Ovary (tissue), 3 donors: ENCODE results near the gene DENND4C.

Experiments used
- CTCF ChIP-seq, 3 donors: fragments of 450-650 bp in 2 of 3; fragments of 200-600 bp in 1 of 3; IDR thresholded peaks; one replicate each; pipeline versions ENCODE4 v1.5.1 to v1.8.0; 2016 to 2022; ENCODE audit warnings: antibody characterized with exemption in 3 of 3, mild to moderate bottlenecking in 1 of 3
- POLR2A ChIP-seq: fragments of 450-650 bp; IDR thresholded peaks from one replicate; pipeline ENCODE4 v1.6.1; 2017; ENCODE audit warnings: antibody characterized with exemption, mild to moderate bottlenecking, moderate library complexity
- donor health status: DM: no; HTN: no; CAD: no.

GRCh38 chr9:19243366-19244033, 13.0 kb downstream of the DENND4C start:
- TF ChIP-seq CTCF (IDR thresholded peaks at IDR 0.05) (no peak), POLR2A (no peak)
